H1 (cell line): ENCODE measurements around the gene GKN2. TPM values are rescaled to one million over a fixed set of nuclear protein-coding genes. Genes with fewer than 3 reads are reported as not detected.

Experiments used
- BACH1 ChIP-seq: IDR thresholded peaks from 2 replicates; pipeline ENCODE4 v1.6.1; 2012; ENCODE audit warnings: low read length, improper control_type of control experiment
- CEBPB ChIP-seq: IDR thresholded peaks from 2 replicates; pipeline ENCODE4 v1.6.1; 2012; ENCODE audit warnings: low read depth, low read length
- CHD7 ChIP-seq: fragments of 300-600 bp; sonication (generic); IDR thresholded peaks from 2 replicates; pipeline ENCODE4 v1.7.1; 2012; ENCODE audit warnings: low read length, moderate library complexity, mild to moderate bottlenecking, inconsistent platforms; ENCODE audit not compliant: insufficient replicate concordance
- EGR1 ChIP-seq: IDR thresholded peaks from 2 replicates; pipeline ENCODE4 v1.6.1; 2011; ENCODE audit warnings: low read depth, low read length, borderline replicate concordance
- MAX ChIP-seq: IDR thresholded peaks from 2 replicates; pipeline ENCODE4 v1.6.1; 2012; ENCODE audit warnings: inconsistent platforms
- NANOG ChIP-seq: IDR thresholded peaks from 2 replicates; pipeline ENCODE4 v1.6.1; 2011; ENCODE audit warnings: low read length, low read depth, mild to moderate bottlenecking, inconsistent platforms; ENCODE audit not compliant: insufficient read depth, poor library complexity, severe bottlenecking
- PHF8 ChIP-seq: fragments of 200-600 bp; sonication (generic); conservative IDR thresholded peaks from 2 replicates; pipeline ENCODE4 v1.7.1; 2012; ENCODE audit warnings: low read depth, mild to moderate bottlenecking, inconsistent platforms, low read length, moderate library complexity
- SIN3A ChIP-seq, 2 experiments: IDR thresholded peaks in 1 of 2; conservative IDR thresholded peaks in 1 of 2; 2 replicates each; pipeline ENCODE4 v1.6.1; 2011 to 2012; ENCODE audit warnings: low read length in 2 of 2, improper control_type of control experiment in 1 of 2, low read depth in 1 of 2, mild to moderate bottlenecking in 1 of 2
- polyA plus RNA-seq, 7 experiments: library from polyadenylated mRNA; depleted of rRNA in 3 of 7; stranded (reverse) in 5 of 7; unstranded in 2 of 7; fragments of >200 nt in 5 of 7; fragments of 200-250 nt in 2 of 7; gene quantifications; 1 replicate in 5 of 7; 2 replicates in 1 of 7; 4 replicates in 1 of 7; pipeline versions ENCODE4 v1.2.1 to v1.2.3, GENCODE V29; 2011 to 2013; ENCODE audit warnings: missing spikeins in 2 of 7, mixed read lengths in 2 of 7
- total RNA-seq: library from RNA; stranded (reverse); fragmentation: NEBNext Ultra II Directional; extraction: Animal tissue kit (Norgen Biotek cat#: 25700); gene quantifications from 2 replicates; pipeline ENCODE4 v1.2.1, GENCODE V29; 2021
- TF ChIP-seq, protein P1 (sequence below): IDR thresholded peaks from 2 replicates; pipeline ENCODE4 v1.6.1; 2011; ENCODE audit warnings: low read length, improper control_type of control experiment

GKN2 gene
- total and polyA plus RNA-seq, 2 of the 8 experiments (the other 6 are each of a cell fraction or from before 2014, with no cell fraction given) = not detected

DNA sequence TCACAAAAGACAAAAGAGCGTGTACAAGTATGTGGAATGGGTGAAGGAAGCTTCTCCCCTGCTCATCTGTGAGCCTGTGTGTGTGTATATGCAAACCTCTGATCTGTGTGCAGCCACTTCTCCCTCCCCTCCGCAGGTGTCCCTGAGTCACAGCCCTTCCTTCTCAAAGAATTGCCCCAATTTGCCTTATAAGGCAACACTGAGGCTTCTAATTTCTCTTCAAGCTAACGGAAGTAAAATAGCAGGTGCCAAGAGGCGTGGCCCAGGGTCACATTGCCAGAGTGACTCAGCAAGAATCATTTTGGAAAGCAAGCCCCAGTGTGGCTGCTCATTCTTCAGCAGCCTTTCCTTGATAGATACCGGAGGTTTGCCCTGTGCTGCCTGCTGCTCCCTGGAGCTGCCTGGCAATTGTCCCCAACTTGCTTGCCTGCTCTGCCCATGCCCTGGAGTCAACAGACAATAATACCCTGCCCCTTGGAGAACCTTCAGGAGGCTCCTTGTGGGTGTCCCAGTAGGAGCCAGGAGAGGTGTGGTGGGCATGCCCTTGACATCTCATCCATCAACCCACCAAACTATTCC lies 44.2 kb downstream of the GKN2 start (continued):
- TF ChIP-seq MAX (0 out of 2 replicates have a peak, but pooled peaks have one; percentile 12), CHD7 (no peak), BACH1 (peak; percentile 96), EGR1 (no peak), PHF8 (no peak), CEBPB (no peak), SIN3A (conservative IDR thresholded peaks at IDR 0.05 in 1 of 2, IDR thresholded peaks at IDR 0.05 in 1 of 2; ENCODE audit: low read depth in 1 of 2, low read length in 2 of 2) (no peak), NANOG (no peak)
- TF ChIP-seq, protein P1, sequence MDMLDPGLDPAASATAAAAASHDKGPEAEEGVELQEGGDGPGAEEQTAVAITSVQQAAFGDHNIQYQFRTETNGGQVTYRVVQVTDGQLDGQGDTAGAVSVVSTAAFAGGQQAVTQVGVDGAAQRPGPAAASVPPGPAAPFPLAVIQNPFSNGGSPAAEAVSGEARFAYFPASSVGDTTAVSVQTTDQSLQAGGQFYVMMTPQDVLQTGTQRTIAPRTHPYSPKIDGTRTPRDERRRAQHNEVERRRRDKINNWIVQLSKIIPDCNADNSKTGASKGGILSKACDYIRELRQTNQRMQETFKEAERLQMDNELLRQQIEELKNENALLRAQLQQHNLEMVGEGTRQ = no peak
